GM12864 (cell line): ENCODE results near the gene CLDN7.
A peak's percentile ranks its signal among the peaks of the same experiment; 100 is the strongest.

Experiments
- DNase-seq: peaks from one replicate; pipeline ENCODE4 v3.0.0-alpha.2; 2011; ENCODE audit warnings: low read depth
- H3K4me3 ChIP-seq: 2 replicates; pipeline ENCODE4 v1.5.1; 2011; ENCODE audit warnings: mild to moderate bottlenecking, low read depth, low read length, control low read depth
- TF ChIP-seq, protein P1 (sequence below): IDR thresholded peaks from 2 replicates; pipeline ENCODE4 v1.5.1; 2011; ENCODE audit warnings: low read depth, mild to moderate bottlenecking, moderate library complexity, low read length, control low read depth, inconsistent platforms; ENCODE audit errors: missing control alignments

Gene CLDN7

GRCh38 chr17:7236808-7237207 is 25.5 kb downstream of the CLDN7 start:
- TF ChIP-seq, protein P1, sequence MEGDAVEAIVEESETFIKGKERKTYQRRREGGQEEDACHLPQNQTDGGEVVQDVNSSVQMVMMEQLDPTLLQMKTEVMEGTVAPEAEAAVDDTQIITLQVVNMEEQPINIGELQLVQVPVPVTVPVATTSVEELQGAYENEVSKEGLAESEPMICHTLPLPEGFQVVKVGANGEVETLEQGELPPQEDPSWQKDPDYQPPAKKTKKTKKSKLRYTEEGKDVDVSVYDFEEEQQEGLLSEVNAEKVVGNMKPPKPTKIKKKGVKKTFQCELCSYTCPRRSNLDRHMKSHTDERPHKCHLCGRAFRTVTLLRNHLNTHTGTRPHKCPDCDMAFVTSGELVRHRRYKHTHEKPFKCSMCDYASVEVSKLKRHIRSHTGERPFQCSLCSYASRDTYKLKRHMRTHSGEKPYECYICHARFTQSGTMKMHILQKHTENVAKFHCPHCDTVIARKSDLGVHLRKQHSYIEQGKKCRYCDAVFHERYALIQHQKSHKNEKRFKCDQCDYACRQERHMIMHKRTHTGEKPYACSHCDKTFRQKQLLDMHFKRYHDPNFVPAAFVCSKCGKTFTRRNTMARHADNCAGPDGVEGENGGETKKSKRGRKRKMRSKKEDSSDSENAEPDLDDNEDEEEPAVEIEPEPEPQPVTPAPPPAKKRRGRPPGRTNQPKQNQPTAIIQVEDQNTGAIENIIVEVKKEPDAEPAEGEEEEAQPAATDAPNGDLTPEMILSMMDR, result no peak
- DNase-seq, result no peak
- H3K4me3 ChIP-seq, result no peak overlapping the region

DNA sequence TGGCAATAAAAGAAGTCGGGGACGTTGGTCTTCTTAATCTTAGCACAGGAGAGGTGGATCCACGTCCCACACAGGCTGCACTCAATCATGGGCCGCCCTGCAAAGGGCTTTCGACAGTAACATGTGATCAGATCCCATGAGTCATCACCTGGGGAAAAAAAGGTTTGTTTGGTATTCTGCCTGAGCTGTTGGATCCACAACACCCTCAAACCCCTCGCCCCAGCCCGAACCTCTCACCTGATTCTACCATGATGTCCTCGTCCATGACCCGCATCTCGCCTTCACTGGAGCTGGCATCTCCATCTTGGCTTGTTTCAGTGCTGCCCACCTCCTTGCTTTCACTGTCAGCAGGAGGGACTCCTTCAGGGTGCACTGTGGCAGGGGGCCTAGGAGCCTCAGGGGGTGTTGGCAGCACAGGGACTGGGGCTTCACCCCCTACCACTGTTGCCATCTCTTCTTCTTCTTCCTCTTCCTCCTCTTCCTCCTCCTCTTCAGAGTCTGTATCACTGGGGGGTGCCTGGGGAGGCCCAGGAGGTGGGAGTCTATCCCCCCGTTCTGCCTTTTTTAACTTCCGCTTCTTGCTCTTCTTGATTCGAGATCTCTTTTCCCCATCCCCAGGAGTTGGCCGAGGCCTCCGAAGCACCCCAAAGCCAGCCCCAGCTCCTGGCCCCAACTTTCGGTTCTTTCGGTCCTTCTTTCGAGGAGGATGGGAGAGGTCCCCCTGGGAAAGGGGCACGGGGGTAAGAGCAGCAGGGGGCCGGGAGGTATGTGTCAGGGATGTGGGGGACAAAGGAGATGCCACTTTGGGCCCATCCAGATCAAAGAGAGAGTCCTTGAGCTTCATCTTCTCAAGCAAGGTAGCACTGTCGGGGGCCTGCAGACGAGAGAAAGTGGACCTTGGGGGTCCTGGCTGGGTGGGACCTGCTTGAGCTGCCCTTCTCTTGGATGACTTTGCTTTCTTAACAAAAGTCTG is 26.3 kb downstream of the CLDN7 start:
- TF ChIP-seq, protein P1, result no peak
- DNase-seq, result no peak

DNA sequence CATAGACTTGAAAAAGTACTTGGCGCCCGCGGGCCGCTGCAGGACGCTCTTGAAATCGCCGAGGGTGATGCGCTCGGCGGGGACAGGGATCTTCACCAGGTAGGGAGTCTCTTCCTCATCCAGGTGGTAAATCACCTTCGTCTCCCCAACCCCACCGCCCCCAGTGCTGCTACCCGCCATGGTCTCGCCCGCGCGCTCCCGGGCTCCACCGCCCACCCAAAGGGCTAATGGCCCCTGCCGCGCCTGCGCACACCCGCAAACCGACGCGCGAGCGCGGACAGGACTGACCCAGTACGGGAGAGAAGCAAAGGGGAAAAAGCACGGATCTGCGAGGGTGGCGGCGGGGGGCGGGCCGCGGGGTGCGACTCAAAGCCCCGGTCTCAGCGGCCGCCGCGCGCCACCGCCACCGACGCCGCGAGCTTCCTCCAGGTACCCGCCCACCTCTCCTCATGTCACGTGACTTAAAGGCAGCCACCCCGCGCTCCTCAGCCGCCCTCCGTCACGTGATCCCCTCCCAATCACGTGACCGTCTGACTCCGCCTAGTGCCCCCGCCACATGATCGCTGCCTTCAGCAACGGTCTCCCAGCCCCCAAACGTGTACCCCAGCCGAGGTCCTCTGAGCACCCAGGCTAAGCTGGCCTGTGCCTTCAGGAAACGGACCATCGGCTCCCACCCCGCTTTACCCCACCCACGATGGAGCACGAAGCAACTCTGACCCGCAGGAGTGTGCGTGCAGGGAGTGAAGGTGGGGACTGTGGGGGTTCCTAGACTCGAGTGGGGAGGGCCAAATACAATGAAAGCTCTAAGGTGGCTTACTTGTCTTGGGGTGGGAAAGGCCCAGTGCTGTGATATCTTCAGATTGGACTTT is 28.0 kb downstream of the CLDN7 start, which contains the start of gene DVL2:
Gene DVL2 (minus strand): TSS at position 435 of the 869 bp plus-strand sequence. CDS start 255 bp downstream, at position 180.
- TF ChIP-seq, protein P1, result no peak
- peak; percentile 79 for DNase-seq
- H3K4me3 ChIP-seq, result peak within 1 kb of the TSS; percentile 92

More for the DNA sequence above, 26.3 kb downstream of the CLDN7 start:
- H3K4me3 ChIP-seq, result no peak overlapping the region

- TF ChIP-seq, protein P1, result no peak
- no peak for DNase-seq
- peak overlapping the region; percentile 92 for H3K4me3 ChIP-seq
These were observed 28.6 kb downstream of the CLDN7 start for GRCh38 chr17:7233701-7234082.

GRCh38 chr17:7232114-7232513 is 30.2 kb downstream of the CLDN7 start:
- H3K4me3 ChIP-seq, result peak overlapping the region; percentile 14; the same call in 1 of the 2 replicates
- DNase-seq, result no peak
- TF ChIP-seq, protein P1, result no peak

- H3K4me3 ChIP-seq, result no peak overlapping the region
- TF ChIP-seq, protein P1, result no peak
- no peak for DNase-seq
These were observed 32.8 kb downstream of the CLDN7 start for GRCh38 chr17:7229504-7229903.
